GM12873 (cell line): Measurements from ENCODE around the gene NPR2.

Experiments
- TF ChIP-seq, protein P1 (sequence below): IDR thresholded peaks from 2 replicates; pipeline ENCODE4 v1.5.1; 2012; ENCODE audit warnings: low read depth, mild to moderate bottlenecking, moderate library complexity, low read length, control low read depth; ENCODE audit not compliant: insufficient read depth; ENCODE audit errors: missing control alignments

NPR2 gene

DNA sequence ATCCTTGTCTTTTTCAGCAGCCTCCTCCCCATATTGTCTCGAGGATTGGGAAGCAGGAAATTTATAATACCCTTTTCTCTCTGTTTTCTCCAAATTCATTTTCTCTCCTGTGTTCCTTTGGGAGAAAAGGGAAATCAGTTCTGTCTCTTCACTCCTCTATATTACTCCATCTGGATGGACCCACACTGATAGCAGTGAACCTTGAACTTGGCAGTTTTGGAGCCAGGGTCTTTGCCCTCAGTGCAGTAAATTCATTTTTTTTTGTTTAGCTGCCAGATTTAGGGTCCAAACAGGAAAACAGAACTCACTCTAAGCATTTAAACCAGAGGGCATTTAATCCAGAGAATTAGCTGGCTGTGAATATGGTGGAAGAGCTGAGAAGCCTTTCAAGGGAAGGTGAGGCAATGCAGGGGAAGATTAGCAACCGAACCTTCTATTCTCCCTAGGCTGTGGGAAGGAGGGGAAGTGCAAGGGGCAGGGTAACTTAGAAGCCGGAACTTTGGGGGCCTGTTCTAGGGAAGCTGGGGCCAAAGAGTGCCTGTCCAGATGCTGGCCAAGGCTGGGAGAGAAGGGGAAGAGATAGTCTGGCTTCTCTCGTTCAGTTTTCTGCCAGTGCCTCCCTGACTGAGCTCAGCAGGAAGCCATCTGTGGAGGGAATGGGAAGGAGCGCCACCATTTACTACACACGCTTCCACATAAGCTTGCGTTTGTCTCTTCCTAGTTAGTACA is 16.3 kb upstream of the NPR2 start:
- TF ChIP-seq, protein P1, sequence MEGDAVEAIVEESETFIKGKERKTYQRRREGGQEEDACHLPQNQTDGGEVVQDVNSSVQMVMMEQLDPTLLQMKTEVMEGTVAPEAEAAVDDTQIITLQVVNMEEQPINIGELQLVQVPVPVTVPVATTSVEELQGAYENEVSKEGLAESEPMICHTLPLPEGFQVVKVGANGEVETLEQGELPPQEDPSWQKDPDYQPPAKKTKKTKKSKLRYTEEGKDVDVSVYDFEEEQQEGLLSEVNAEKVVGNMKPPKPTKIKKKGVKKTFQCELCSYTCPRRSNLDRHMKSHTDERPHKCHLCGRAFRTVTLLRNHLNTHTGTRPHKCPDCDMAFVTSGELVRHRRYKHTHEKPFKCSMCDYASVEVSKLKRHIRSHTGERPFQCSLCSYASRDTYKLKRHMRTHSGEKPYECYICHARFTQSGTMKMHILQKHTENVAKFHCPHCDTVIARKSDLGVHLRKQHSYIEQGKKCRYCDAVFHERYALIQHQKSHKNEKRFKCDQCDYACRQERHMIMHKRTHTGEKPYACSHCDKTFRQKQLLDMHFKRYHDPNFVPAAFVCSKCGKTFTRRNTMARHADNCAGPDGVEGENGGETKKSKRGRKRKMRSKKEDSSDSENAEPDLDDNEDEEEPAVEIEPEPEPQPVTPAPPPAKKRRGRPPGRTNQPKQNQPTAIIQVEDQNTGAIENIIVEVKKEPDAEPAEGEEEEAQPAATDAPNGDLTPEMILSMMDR = no peak

DNA sequence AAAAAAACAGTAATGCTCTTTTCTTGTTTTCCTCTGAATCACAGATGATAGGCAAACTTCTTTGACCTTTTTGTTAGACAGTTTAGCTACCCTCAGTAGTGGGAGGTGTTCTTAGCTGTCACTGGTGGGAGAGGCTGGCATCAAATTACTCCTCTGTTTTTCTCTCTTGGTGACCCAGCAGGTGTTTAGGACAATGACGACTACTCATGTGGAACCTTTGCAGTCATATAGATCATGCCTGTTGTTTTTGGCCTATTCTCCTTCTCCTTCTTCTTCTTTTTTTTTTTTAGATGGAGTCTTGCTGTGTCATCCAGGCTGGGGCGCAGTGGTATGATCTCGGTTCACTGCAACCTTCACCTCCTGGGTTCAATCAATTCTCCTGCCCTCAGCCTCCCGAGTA is 15.4 kb upstream of the NPR2 start:
- TF ChIP-seq, protein P1 = no peak

DNA sequence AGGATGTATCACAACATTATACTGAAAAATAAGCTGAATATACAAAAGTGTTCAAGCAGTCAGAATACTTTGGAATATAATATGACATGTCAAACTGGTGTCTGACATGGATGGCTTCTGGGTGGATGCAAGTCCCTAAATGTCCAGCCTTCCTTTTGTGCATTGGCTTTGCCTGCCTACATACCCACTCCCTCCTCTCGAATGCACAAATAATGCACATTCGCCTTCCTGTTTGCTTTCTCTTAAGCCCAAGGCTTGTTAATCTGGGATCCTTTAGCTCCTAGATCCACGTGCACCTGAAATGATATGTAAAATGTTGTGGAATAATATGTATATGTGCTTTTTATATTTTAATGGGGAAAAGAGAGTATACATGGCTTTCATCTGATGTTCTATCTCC is 12.9 kb upstream of the NPR2 start:
- TF ChIP-seq, protein P1 = no peak

DNA sequence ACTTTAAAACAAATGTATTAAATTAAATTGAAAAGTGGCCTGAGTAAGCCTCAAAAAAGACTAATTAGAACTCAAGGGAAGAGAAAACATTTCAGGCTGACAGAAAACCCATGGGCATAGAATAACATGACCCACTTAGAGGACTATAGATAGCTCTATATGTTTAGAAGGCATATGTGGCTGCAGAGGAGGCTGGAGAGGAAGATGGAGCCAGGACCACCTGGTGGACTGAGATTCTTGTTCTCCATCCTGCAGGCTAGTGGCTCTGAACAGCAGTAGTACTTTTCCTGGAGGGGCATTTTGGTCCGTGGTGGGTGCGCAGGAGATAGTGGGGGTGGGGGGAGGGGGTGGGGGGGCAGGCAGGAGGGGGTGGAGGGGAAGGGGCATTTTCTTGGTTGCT is 10.3 kb upstream of the NPR2 start:
- TF ChIP-seq, protein P1 = no peak

DNA sequence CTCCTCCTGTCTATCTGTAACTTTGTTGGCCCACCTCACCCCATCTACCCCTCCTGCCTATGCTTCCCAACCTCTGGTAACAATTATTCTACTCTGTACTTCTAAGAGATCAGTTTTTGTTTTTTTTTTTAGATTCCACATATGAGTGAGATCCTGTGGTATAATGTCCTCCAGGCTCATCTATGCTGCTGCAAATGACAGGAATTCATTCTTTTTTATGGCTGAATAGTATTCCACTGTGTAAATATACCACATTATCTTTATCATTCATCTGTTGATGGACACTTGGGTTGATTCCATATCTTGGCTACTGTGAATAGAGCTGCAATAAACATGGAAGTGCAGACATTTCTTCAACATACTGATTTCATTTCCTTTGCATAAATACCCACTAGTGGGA is 8.0 kb upstream of the NPR2 start:
- TF ChIP-seq, protein P1 = no peak

DNA sequence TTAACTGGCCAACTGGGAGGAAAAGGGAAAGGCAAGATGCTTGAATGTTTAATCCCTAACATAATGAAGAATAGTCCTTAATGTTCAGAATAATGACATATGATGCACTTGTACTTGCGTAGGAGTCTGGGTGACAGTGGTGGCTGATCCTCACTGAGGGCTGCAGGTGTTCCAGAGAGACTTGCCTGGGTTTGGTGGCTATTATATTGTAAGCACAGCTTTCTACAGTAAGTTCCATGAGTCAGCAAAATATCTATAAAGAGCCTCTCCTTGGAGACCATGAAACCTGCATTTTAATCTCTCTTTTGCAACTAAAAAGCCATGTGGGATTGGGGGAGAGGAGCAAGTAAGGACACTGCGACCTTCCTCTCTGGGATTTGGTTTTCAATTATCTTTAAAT is 1.9 kb upstream of the NPR2 start:
- TF ChIP-seq, protein P1 = no peak

DNA sequence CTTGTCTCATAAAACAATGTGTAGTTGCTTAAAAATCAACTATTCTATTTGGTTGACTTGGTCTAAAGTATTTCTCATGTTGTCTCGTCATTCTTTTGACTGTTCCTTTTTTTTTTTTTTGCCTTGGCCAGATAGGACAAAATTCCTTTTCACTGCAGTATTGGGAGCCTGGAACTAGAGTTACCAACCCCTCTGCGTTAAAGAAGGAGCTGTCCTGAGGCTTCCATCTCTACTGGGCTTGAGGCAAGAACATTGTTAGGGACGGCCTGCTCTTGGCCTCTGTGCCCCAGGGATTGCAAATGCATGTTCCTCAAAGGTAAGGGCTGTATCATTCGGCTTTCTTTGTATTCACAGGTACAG is 1.4 kb upstream of the NPR2 start:
- TF ChIP-seq, protein P1 = no peak
